CD4-positive, alpha-beta T cell treated with Interleukin-15 for 1 hour (primary cell): Measurements from ENCODE around the gene CIB2.
"Not testable (repeated sequence)": the region's sequence is repeated elsewhere in the genome, so short reads cannot be mapped to it uniquely, and the experiment has no call there.

Experiments
- DNase-seq: peaks from one replicate; pipeline ENCODE4 v3.0.0-alpha.2; 2020

The CIB2 gene

GRCh38 chr15:78131295-78132061, at the start of gene CIB2:
Gene CIB2, minus strand, starts transcription at chr15:78131445. Its CDS starts 230 bp downstream, at chr15:78131215.
- DNase-seq: peak; percentile 80

- no peak for DNase-seq
These were observed 48.7 kb upstream of the CIB2 start for GRCh38 chr15:78179906-78180305.

- DNase-seq: no peak
These were observed 48.1 kb upstream of the CIB2 start for GRCh38 chr15:78179286-78179840.

GRCh38 chr15:78178064-78178463, 46.8 kb upstream of the CIB2 start:
- DNase-seq: no peak

- no peak for DNase-seq
These were observed 46.2 kb upstream of the CIB2 start for GRCh38 chr15:78177447-78177873.

GRCh38 chr15:78175330-78175729, 44.1 kb upstream of the CIB2 start:
- no peak for DNase-seq

GRCh38 chr15:78174401-78174800, 43.2 kb upstream of the CIB2 start:
- no peak for DNase-seq

- no peak for DNase-seq
These were observed 40.7 kb upstream of the CIB2 start for GRCh38 chr15:78171864-78172472.

GRCh38 chr15:78170848-78171773, 39.9 kb upstream of the CIB2 start:
- no peak for DNase-seq

- DNase-seq: no peak
These were observed 37.4 kb upstream of the CIB2 start for GRCh38 chr15:78168608-78169007.

- DNase-seq: no peak
These were observed 36.1 kb upstream of the CIB2 start for GRCh38 chr15:78167227-78167888.

- no peak for DNase-seq
These were observed 32.8 kb upstream of the CIB2 start for GRCh38 chr15:78164010-78164409.

GRCh38 chr15:78162038-78162437, 30.8 kb upstream of the CIB2 start:
- DNase-seq: no peak

GRCh38 chr15:78159395-78159794, 28.1 kb upstream of the CIB2 start:
- DNase-seq: no peak

- no peak for DNase-seq
These were observed 26.0 kb upstream of the CIB2 start for GRCh38 chr15:78157203-78157602.

GRCh38 chr15:78156653-78157052, 25.4 kb upstream of the CIB2 start:
- DNase-seq: no peak

GRCh38 chr15:78155355-78155939, 24.2 kb upstream of the CIB2 start:
- no peak for DNase-seq

- no peak for DNase-seq
These were observed 23.7 kb upstream of the CIB2 start for GRCh38 chr15:78154955-78155354.

- not testable (repeated sequence) for DNase-seq
These were observed 19.8 kb upstream of the CIB2 start for GRCh38 chr15:78151075-78151474.

GRCh38 chr15:78149805-78150751, 18.8 kb upstream of the CIB2 start:
- DNase-seq: no peak
